ENCODE results near the gene CXCL16. TPM values are rescaled to one million over a fixed set of nuclear protein-coding genes. Genes with fewer than 3 reads are reported as not detected.

Gene CXCL16
- total and polyA plus RNA-seq, 2 of the 13 experiments (the other 11 are each of a cell fraction or from before 2014, with no cell fraction given) = 9.4 to 101 TPM

DNA sequence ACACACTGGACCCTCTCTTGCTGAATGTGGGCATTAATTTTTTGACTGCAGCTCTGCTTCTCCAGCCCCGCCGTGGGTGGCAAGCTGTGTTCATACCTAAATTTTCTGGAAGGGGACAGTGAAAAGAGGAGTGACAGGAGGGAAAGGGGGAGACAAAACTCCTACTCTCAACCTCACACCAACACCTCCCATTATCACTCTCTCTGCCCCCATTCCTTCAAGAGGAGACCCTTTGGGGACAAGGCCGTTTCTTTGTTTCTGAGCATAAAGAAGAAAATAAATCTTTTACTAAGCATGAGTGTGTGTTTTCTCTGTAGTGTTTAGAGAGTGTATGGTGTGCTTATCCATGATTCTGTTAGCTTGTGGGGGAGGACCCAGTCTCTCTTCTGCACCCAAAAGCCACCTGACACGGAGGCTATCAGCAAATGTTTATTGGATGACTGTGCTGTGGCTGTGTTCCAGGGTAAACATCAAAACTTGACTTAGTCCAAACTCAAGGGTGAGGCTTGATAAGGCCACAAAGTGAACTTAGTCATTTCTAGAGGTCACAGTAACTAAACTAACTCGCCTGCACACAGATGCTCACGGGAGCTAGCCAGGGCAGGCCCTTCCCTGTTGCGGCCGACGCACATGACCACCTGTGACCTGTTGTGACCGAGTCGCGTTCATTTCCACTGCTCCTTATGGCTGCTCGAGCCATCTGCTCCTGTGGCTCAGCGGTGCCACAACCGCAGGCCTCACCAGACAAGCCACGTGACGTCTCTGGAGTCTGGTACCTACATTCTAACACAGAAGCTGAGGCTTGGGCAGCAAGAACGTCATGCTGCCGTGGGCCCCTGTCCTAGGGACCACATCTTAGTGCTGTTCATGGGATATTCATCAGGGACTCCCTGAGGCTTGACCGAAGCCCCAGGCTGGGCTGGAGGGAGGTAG lies 18.3 kb downstream of the CXCL16 start (continued):
- TF ChIP-seq TRIM24 (CRISPR knock-in tag; IDR thresholded peaks at IDR 0.05) = no peak
- TF ChIP-seq MIER2 (CRISPR knock-in tag; IDR thresholded peaks at IDR 0.05) = 0 out of 2 replicates have a peak, but pooled peaks have one; percentile 14
- TF ChIP-seq, protein P1, sequence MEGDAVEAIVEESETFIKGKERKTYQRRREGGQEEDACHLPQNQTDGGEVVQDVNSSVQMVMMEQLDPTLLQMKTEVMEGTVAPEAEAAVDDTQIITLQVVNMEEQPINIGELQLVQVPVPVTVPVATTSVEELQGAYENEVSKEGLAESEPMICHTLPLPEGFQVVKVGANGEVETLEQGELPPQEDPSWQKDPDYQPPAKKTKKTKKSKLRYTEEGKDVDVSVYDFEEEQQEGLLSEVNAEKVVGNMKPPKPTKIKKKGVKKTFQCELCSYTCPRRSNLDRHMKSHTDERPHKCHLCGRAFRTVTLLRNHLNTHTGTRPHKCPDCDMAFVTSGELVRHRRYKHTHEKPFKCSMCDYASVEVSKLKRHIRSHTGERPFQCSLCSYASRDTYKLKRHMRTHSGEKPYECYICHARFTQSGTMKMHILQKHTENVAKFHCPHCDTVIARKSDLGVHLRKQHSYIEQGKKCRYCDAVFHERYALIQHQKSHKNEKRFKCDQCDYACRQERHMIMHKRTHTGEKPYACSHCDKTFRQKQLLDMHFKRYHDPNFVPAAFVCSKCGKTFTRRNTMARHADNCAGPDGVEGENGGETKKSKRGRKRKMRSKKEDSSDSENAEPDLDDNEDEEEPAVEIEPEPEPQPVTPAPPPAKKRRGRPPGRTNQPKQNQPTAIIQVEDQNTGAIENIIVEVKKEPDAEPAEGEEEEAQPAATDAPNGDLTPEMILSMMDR (CRISPR knock-in tag; IDR thresholded peaks at IDR 0.05) = no peak
- TF ChIP-seq, protein P2, sequence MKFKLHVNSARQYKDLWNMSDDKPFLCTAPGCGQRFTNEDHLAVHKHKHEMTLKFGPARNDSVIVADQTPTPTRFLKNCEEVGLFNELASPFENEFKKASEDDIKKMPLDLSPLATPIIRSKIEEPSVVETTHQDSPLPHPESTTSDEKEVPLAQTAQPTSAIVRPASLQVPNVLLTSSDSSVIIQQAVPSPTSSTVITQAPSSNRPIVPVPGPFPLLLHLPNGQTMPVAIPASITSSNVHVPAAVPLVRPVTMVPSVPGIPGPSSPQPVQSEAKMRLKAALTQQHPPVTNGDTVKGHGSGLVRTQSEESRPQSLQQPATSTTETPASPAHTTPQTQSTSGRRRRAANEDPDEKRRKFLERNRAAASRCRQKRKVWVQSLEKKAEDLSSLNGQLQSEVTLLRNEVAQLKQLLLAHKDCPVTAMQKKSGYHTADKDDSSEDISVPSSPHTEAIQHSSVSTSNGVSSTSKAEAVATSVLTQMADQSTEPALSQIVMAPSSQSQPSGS (CRISPR knock-in tag; IDR thresholded peaks at IDR 0.05) = peak; percentile 84
- TF ChIP-seq, protein P3, sequence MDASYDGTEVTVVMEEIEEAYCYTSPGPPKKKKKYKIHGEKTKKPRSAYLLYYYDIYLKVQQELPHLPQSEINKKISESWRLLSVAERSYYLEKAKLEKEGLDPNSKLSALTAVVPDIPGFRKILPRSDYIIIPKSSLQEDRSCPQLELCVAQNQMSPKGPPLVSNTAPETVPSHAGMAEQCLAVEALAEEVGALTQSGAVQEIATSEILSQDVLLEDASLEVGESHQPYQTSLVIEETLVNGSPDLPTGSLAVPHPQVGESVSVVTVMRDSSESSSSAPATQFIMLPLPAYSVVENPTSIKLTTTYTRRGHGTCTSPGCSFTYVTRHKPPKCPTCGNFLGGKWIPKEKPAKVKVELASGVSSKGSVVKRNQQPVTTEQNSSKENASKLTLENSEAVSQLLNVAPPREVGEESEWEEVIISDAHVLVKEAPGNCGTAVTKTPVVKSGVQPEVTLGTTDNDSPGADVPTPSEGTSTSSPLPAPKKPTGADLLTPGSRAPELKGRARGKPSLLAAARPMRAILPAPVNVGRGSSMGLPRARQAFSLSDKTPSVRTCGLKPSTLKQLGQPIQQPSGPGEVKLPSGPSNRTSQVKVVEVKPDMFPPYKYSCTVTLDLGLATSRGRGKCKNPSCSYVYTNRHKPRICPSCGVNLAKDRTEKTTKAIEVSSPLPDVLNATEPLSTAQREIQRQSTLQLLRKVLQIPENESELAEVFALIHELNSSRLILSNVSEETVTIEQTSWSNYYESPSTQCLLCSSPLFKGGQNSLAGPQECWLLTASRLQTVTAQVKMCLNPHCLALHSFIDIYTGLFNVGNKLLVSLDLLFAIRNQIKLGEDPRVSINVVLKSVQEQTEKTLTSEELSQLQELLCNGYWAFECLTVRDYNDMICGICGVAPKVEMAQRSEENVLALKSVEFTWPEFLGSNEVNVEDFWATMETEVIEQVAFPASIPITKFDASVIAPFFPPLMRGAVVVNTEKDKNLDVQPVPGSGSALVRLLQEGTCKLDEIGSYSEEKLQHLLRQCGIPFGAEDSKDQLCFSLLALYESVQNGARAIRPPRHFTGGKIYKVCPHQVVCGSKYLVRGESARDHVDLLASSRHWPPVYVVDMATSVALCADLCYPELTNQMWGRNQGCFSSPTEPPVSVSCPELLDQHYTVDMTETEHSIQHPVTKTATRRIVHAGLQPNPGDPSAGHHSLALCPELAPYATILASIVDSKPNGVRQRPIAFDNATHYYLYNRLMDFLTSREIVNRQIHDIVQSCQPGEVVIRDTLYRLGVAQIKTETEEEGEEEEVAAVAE (CRISPR knock-in tag; IDR thresholded peaks at IDR 0.05; ENCODE audit: borderline replicate concordance) = peak; percentile 65; the same call in 1 of the 2 replicates
- TF ChIP-seq ZSCAN9 (CRISPR knock-in tag; IDR thresholded peaks at IDR 0.05; ENCODE audit: borderline replicate concordance) = no peak
- TF ChIP-seq ZNF772 (CRISPR knock-in tag; IDR thresholded peaks at IDR 0.05) = peak; percentile 79; the same call in 1 of the 2 replicates
- TF ChIP-seq, protein P4, sequence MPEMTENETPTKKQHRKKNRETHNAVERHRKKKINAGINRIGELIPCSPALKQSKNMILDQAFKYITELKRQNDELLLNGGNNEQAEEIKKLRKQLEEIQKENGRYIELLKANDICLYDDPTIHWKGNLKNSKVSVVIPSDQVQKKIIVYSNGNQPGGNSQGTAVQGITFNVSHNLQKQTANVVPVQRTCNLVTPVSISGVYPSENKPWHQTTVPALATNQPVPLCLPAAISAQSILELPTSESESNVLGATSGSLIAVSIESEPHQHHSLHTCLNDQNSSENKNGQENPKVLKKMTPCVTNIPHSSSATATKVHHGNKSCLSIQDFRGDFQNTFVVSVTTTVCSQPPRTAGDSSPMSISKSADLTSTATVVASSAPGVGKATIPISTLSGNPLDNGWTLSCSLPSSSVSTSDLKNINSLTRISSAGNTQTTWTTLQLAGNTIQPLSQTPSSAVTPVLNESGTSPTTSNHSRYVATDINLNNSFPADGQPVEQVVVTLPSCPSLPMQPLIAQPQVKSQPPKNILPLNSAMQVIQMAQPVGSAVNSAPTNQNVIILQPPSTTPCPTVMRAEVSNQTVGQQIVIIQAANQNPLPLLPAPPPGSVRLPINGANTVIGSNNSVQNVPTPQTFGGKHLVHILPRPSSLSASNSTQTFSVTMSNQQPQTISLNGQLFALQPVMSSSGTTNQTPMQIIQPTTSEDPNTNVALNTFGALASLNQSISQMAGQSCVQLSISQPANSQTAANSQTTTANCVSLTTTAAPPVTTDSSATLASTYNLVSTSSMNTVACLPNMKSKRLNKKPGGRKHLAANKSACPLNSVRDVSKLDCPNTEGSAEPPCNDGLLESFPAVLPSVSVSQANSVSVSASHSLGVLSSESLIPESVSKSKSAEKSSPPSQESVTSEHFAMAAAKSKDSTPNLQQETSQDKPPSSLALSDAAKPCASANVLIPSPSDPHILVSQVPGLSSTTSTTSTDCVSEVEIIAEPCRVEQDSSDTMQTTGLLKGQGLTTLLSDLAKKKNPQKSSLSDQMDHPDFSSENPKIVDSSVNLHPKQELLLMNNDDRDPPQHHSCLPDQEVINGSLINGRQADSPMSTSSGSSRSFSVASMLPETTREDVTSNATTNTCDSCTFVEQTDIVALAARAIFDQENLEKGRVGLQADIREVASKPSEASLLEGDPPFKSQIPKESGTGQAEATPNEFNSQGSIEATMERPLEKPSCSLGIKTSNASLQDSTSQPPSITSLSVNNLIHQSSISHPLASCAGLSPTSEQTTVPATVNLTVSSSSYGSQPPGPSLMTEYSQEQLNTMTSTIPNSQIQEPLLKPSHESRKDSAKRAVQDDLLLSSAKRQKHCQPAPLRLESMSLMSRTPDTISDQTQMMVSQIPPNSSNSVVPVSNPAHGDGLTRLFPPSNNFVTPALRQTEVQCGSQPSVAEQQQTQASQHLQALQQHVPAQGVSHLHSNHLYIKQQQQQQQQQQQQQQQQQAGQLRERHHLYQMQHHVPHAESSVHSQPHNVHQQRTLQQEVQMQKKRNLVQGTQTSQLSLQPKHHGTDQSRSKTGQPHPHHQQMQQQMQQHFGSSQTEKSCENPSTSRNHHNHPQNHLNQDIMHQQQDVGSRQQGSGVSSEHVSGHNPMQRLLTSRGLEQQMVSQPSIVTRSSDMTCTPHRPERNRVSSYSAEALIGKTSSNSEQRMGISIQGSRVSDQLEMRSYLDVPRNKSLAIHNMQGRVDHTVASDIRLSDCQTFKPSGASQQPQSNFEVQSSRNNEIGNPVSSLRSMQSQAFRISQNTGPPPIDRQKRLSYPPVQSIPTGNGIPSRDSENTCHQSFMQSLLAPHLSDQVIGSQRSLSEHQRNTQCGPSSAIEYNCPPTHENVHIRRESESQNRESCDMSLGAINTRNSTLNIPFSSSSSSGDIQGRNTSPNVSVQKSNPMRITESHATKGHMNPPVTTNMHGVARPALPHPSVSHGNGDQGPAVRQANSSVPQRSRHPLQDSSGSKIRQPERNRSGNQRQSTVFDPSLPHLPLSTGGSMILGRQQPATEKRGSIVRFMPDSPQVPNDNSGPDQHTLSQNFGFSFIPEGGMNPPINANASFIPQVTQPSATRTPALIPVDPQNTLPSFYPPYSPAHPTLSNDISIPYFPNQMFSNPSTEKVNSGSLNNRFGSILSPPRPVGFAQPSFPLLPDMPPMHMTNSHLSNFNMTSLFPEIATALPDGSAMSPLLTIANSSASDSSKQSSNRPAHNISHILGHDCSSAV (CRISPR knock-in tag; IDR thresholded peaks at IDR 0.05; ENCODE audit: borderline replicate concordance) = no peak
- no peak for TF ChIP-seq BRCA1 (CRISPR knock-in tag; IDR thresholded peaks at IDR 0.05)

All from HepG2 (cell line).